GM21526 (cell line): ENCODE data around the gene KRT12.
"Not testable (repeated sequence)": the region's sequence is repeated elsewhere in the genome, so short reads cannot be mapped to it uniquely, and the experiment has no call there.

Source experiments
- ATAC-seq: cut with Tn5 transposase; IDR thresholded peaks from one replicate; pipeline ENCODE4 v1.9.1; 2021; ENCODE audit warnings: moderate library complexity; ENCODE audit not compliant: unreplicated experiment, low FRiP score

KRT12 gene

DNA sequence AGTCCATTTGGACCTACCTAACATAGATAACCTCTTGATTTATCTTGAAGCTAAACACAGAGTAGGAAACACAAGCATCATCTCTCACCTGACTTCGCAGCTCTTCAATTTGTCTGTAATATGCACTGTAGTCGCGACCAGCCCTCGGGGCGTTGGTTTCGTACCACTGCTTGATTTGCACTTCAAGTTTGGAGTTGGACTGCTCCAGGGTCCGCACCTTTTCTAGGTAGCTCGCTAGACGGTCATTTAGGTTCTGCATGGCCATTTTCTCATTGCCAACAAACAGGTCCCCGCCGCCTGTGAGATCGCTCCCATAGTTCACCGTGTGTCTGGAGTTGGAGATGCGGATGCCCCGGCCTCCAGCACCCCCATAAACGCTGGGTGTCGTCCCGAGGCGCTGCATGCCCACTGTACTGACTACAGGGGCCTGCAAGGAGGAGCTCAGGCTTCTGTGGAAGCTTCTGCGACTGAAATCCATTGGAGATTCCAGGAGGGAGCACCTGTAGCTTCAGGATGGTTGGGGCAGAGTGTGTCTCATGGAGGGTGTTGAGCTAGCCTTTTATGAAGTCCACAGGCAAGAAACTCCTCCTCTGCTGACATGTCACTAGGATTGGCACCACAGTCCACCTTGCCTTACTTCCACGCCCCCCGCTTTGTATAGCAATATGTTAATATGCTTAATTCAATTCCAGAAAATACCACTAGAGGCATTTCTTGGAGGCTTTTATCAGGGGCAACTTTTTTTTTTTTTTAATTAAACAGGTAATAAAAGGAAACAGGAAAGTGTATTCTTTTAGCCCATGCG lies 17.9 kb upstream of the KRT12 start, which contains the start of gene KRT20:
Gene KRT20 (minus strand): TSS at position 535 of the 805 bp plus-strand sequence. CDS start 57 bp downstream, at position 478.
- ATAC-seq, result no peak

GRCh38 chr17:40883626-40884334 lies 16.8 kb upstream of the KRT12 start:
- no peak for ATAC-seq

- no peak for ATAC-seq
Measured at GRCh38 chr17:40883031-40883430, 16.0 kb upstream of the KRT12 start.

DNA sequence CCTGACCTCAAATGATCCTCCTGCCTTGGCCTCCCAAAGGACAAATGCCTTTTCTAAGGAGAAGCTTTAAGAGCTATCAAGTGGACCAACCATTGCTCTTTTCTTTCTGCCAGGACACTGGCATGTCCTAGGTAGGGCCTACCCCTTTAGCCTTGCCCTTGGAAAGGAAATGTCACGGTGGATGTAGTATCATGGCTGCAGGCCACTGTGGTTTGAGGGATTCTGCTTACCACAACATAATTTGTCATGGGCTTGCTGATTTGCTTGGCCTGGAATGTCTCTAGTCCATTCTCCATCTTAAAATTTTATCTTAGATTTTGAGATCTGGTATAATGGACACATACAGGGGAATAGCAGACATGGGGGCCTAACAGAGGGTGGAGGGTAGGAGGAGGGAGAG lies 12.0 kb upstream of the KRT12 start:
- no peak for ATAC-seq

DNA sequence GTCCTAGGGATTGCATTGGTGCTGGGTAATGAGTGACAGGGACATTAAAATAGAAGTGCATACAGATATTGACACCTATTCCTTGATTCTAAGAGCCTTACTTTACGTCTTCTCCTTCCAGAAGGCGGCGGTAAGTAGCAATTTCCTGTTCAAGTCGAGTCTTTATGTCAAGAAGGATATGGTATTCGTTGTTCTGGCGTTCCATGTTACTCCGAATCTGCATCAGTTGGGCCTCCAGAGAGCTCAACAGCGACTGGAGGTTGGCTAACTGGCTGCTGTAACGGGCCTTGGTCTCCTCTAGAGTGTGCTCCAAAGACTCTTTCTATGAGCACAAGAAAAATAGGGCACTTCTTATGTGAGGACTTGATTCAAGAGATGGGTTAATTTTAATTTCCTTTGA lies 11.0 kb upstream of the KRT12 start:
- no peak for ATAC-seq

DNA sequence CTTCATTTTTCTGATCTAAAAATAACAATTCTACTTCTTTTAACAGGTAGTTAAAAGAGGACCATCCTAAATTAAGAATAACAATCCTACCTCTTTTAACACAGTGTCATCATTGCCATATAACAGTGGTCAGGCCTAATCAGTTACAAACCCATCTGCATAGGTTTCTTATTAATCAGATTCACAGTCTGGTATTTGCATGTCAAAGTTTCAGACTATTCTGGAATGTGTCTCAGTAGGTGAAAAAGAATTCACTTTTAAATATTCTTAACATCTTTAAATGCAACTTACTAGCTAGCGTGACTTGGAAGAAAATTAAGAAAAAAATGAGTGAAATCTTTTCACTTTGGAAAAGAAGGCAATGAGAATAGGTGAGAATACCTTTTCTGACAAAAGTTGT lies 6.8 kb upstream of the KRT12 start:
- ATAC-seq, result no peak

- no peak for ATAC-seq
Measured at GRCh38 chr17:40873255-40873654, 6.2 kb upstream of the KRT12 start.

DNA sequence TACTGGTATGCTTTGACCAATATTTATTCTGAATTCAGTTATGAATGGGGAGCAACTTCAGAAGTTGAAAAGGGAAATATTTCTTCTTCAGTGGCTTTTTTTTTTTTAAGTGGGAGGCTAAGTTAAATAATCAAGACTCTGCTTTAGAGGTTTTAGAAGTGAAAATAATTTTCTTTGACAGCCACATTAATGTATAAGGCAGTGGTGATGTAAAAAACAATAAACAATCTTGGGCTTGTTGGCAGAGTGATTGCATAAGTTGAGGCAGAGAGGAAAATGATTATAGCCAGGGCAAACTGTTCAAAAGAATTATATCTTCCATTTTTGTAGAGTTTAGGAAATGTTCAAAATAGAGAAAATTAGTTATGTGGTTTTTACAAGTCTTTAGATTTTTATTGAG lies 5.4 kb upstream of the KRT12 start:
- ATAC-seq, result no peak

GRCh38 chr17:40871316-40871715 lies 4.3 kb upstream of the KRT12 start:
- ATAC-seq, result no peak

DNA sequence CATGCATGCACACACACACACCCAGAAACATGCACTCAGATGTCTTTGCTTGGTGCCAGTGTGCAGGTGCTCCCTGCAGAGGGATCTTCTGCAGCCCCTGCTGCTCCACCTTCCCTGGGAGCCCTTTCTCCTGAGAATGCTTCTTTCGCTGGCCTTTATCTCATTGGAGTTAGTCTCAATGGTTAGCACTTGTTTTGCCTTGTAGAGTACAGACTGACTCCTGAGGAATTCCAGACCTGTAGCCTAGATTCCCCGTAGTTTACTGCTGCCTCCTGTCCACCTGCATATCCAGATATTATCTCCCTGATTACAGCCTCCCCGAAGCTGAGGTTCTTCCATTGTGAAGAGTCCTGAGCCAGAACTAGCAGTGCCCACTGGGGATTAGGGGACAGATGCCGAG lies 3.1 kb upstream of the KRT12 start:
- no peak for ATAC-seq

DNA sequence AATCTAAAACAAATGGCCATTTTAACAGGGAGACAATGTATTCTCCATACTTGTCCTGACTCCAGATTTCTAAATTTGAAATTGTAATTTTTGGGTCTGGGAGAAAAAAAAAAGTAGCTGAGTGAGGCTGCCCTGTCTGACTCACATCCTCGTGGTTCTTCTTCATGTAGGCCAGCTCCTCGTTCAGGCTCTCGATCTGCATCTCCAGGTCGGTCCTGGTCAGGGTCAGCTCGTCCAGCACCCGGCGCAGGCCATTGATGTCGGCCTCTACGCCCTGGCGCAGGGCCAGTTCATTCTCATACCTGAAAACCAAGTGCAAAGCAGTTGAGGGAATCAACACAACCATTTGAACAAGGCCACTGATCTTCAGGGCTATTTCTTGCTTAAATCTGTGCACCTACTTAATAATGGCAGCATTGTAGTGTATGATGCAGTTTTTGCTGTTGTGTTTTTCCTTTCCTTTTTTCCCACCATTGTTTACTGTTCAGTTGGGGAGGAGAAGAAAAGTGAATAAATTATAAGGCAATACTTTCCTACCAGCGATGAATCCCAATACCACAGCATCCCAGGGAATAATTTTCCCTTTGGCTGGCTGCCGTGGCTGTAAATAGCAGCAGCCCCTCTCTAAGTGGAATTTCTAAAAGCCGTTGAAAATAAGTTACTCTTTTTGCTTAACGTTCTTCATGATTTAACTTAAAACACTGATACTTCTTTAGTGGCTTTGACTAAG lies 2.2 kb downstream of the KRT12 start:
- ATAC-seq, result no peak

- ATAC-seq, result no peak
Measured at GRCh38 chr17:40862985-40863733, 3.9 kb downstream of the KRT12 start.

GRCh38 chr17:40859536-40859935 lies 7.5 kb downstream of the KRT12 start:
- ATAC-seq, result no peak

DNA sequence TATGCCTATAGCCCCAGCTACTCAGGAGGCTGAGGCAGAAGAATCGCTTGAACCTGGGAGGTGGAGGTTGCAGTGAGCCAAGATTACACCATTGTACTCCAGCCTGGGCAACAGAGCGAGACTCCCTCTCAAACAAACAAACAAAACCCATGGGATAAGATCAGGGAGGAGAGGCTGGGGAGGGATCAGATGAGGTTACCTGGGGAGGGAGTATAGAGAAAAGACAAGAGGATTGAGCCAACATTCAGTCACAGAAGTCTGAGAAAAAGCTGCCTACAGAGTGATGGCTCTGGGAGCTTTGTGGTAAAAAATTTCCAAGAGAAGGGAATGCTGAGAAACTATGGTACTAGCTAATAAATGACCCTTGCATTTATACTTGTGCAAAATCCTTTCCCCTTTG lies 8.4 kb downstream of the KRT12 start:
- not testable (repeated sequence) for ATAC-seq

DNA sequence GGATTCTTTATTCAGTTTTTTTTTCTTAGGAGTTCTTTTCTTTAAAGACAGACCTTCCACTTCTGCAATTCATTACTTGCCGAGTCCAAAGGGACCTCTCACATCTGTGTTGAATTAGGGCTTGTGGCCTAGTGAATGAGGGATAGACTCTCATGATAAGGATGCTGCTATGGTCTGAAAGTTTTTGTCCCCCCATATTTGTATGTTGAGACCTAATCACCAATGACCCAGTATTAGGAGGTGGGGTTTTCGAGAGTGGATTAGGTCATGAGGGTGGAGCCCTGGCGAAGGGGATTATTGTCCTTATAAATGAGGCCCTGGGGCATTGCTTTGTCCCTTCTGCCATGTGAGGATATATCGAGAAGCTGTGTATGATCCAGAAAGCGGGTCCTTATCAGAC lies 9.5 kb downstream of the KRT12 start:
- no peak for ATAC-seq

DNA sequence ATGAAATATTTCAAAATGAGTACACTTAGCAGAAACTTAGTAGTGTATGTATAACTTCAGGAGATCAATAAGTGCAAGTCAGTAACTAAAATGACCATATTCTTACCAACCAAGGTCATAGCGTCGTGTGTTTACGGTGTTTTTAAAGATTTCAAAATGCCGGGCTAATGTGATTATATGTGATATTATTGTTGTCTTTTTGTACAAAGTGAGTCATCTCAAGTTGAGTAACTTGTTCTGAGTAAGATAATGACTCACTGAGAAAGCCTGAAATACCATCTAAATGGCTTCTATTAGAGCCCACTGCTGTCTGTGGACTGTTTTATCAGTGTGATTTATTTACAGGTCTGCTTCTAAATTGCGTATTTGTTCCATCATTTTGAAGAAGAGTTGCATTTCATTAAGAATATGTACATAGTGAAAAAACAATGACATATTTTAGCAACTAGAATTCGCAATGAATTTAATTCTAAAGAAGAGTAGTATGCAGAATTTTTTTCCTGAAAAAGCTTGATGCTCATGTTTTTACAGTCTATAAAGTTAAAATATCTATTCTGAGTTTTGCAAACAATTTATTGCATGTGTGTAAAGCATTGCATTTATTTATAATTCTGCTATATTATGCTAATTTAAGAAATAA lies 12.7 kb downstream of the KRT12 start:
- ATAC-seq, result no peak

- ATAC-seq, result no peak
Measured at GRCh38 chr17:40852364-40852763, 14.7 kb downstream of the KRT12 start.

DNA sequence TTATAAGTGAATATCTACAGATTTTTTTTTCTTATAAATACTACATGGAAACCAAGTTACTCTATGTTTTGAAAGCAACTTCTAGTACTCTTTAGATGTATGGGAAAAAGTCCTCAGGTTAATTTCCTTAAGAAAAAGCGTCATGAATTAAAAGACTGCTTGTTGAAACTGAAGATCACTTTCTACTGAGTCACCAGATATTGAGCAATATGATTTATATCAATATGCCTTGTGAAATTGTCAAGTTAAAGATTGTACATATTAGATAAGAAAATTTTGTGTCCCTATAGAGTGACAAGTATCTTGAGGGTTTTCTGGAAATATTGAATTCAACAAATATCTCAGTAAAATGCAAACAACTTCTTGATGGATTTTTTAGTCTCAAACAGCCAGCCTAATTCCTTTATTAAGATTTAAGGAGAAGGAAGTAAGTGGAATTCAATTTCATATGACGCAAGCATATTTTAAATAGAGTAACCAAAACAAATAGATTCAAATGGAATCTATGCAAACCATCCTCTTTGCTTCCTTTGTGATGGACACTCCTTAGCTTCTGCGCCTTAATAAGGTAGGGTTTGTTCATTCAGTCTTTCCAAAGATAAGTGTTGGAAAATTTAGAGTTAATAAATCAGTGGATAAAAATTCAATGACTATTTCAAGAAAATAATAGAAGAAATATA lies 16.6 kb downstream of the KRT12 start:
- ATAC-seq, result no peak

- ATAC-seq, result no peak
Measured at GRCh38 chr17:40849723-40850122, 17.3 kb downstream of the KRT12 start.
